ENCODE measurements around the gene TNNC1. TPM values are rescaled to one million over a fixed set of nuclear protein-coding genes. Genes with fewer than 3 reads are reported as not detected.

TNNC1 gene
- total RNA-seq, 2 experiments from 2014 or later = 0.57 to 3.2 TPM

- intact Hi-C loops (cut with micrococcal nuclease; ENCODE audit: unreplicated experiment) = loop anchor here (5.0 kb wide), 1 partner anchor 65 kb away; the partner anchor contains the start of gene UQCC5
- peaks cover 60% of the 10 kb centered on the region for H3K36me3 ChIP-seq (ENCODE audit: insufficient read depth, low read length)
- no peak overlapping the region for H3K4me2 ChIP-seq (ENCODE audit: low read length)
- ChIA-PET POLR2A (no interaction called here), CTCF (ENCODE audit: unreplicated experiment) (no interaction called here)
- no peak overlapping the region for H3K4me3 ChIP-seq (ENCODE audit: low read depth, low read length, poor library complexity, severe bottlenecking)
- H2AFZ ChIP-seq (ENCODE audit: low read length) = no peak overlapping the region
- no peaks in the 10 kb centered on the region for H4K20me1 ChIP-seq (ENCODE audit: insufficient read depth, low read length)
- TF ChIP-seq CTCF (conservative IDR thresholded peaks at IDR 0.05; ENCODE audit: low read length) (peak; percentile 56; the same call in 1 of the 2 replicates), EZH2phosphoT487 (IDR thresholded peaks at IDR 0.05; ENCODE audit: borderline replicate concordance, low read depth, low read length) (no peak)
- no peaks in the 10 kb centered on the region for H3K4me1 ChIP-seq (ENCODE audit: insufficient read depth, low read length, poor library complexity, severe bottlenecking)
- DNase-seq (ENCODE audit: low spot score) = no peak
- no peaks in the 10 kb centered on the region for H3K9me3 ChIP-seq (ENCODE audit: low read length)
- no TSS peak for BruUV-seq (replicated peaks)
- no peak overlapping the region for H3K27ac ChIP-seq (ENCODE audit: low read depth, low read length, poor library complexity, severe bottlenecking)
- no peaks in the 10 kb centered on the region for H3K79me2 ChIP-seq (ENCODE audit: insufficient read depth, low read depth, low read length)
- H3K9me2 ChIP-seq (ENCODE audit: insufficient read depth, low read length) = no peaks in the 10 kb centered on the region
These were observed 18.6 kb upstream of the TNNC1 start for GRCh38 chr3:52472239-52473000.

GRCh38 chr3:52471371-52472238 is 17.8 kb upstream of the TNNC1 start:
- Histone ChIP-seq H3K4me1 (ENCODE audit: insufficient read depth, low read length, poor library complexity, severe bottlenecking) (no peaks in the 10 kb centered on the region), H2AFZ (ENCODE audit: low read length) (no peak overlapping the region), H3K4me3 (ENCODE audit: low read depth, low read length, poor library complexity, severe bottlenecking) (no peak overlapping the region), H3K9me2 (ENCODE audit: insufficient read depth, low read length) (no peaks in the 10 kb centered on the region), H3K27ac (ENCODE audit: low read depth, low read length, poor library complexity, severe bottlenecking) (no peak overlapping the region), H3K9me3 (ENCODE audit: low read length) (no peaks in the 10 kb centered on the region), H3K4me2 (ENCODE audit: low read length) (no peak overlapping the region), H4K20me1 (ENCODE audit: insufficient read depth, low read length) (no peaks in the 10 kb centered on the region), H3K36me3 (ENCODE audit: insufficient read depth, low read length) (peaks cover 52% of the 10 kb centered on the region), H3K79me2 (ENCODE audit: insufficient read depth, low read depth, low read length) (no peaks in the 10 kb centered on the region)
- TF ChIP-seq EZH2phosphoT487 (IDR thresholded peaks at IDR 0.05; ENCODE audit: borderline replicate concordance, low read depth, low read length) = no peak
- TF ChIP-seq CTCF (conservative IDR thresholded peaks at IDR 0.05; ENCODE audit: low read length) = peak; percentile 80
- no TSS peak for BruUV-seq (replicated peaks)
- peak; percentile 52 for DNase-seq (ENCODE audit: low spot score)
- ChIA-PET POLR2A (no interaction called here), CTCF (ENCODE audit: unreplicated experiment) (interaction anchor here (1.2 kb wide), 1 partner anchor 290 kb away, joined by 3 read pairs; no protein-coding TSS in a partner anchor)
- intact Hi-C loops (cut with micrococcal nuclease; ENCODE audit: unreplicated experiment) = loop anchor here (5.0 kb wide), 1 partner anchor 66 kb away; the partner anchor contains the start of gene UQCC5
